ENCODE measurements around the gene TCAF1.
"Not testable (repeated sequence)": the region's sequence is repeated elsewhere in the genome, so short reads cannot be mapped to it uniquely, and the experiment has no call there.

GRCh38 chr7:143840062-143840461, 61.9 kb downstream of the TCAF1 start:
- TF ChIP-seq POLR2A, CTCF (IDR thresholded peaks at IDR 0.05): not testable (repeated sequence)
